ENCODE data around the gene SCN9A.

- no peak for TF ChIP-seq POLR2A (IDR thresholded peaks at IDR 0.05)
- no peak for TF ChIP-seq CTCF (IDR thresholded peaks at IDR 0.05)
Observed at GRCh38 chr2:166173263-166173662, 202.5 kb downstream of the SCN9A start.

Measured in uterus (tissue), 2 donors.